ENCODE results near the gene HBD.

Gene HBD

GRCh38 chr11:5243816-5244180 is 9.5 kb upstream of the HBD start:
- DNase-seq (ENCODE audit: insufficient read length, low spot score) = no peak
- no peak for FAIRE-seq
- TF ChIP-seq TAF1 (IDR thresholded peaks at IDR 0.05; ENCODE audit: low read depth, low read length) (no peak), POLR2AphosphoS5 (IDR thresholded peaks at IDR 0.05; ENCODE audit: low read depth, low read length) (no peak), POLR2A (IDR thresholded peaks at IDR 0.05; ENCODE audit: low read depth, low read length) (no peak), POU2F2 (IDR thresholded peaks at IDR 0.05; ENCODE audit: low read depth, low read length) (no peak), PAX5 (IDR thresholded peaks at IDR 0.05; ENCODE audit: insufficient read depth, low read length, severe bottlenecking) (no peak), SPI1 (IDR thresholded peaks at IDR 0.05; ENCODE audit: low read depth, low read length) (no peak)

GRCh38 chr11:5242933-5243815 is 8.9 kb upstream of the HBD start:
- TF ChIP-seq POU2F2 (IDR thresholded peaks at IDR 0.05; ENCODE audit: low read depth, low read length) (no peak), POLR2A (IDR thresholded peaks at IDR 0.05; ENCODE audit: low read depth, low read length) (no peak), SPI1 (IDR thresholded peaks at IDR 0.05; ENCODE audit: low read depth, low read length) (no peak), TAF1 (IDR thresholded peaks at IDR 0.05; ENCODE audit: low read depth, low read length) (no peak)
- DNase-seq (ENCODE audit: insufficient read length, low spot score) (no peak), FAIRE-seq (no peak)

DNA sequence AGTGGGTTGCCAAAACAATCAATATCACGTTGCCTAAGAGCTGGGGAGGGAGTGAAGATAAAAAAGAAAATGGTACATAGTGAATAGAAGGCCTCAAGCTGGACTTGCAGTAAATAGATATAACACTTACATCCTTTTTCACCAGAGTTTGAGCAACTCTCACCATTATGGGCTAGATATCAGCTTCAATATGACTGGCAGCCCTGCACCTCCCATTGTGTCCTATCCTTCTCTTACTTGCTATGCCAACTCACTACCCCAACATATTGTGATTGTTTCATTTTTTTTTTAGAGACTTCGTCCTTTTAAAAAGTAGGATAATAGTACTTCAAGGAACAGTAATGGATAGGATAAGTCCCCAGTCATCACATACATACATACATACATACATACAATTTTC is 7.9 kb upstream of the HBD start:
- TF ChIP-seq TAF1 (IDR thresholded peaks at IDR 0.05; ENCODE audit: low read depth, low read length) (no peak), POU2F2 (IDR thresholded peaks at IDR 0.05; ENCODE audit: low read depth, low read length) (no peak), PAX5 (IDR thresholded peaks at IDR 0.05; ENCODE audit: insufficient read depth, low read length, severe bottlenecking) (no peak), POLR2A (IDR thresholded peaks at IDR 0.05; ENCODE audit: low read depth, low read length) (no peak), POLR2AphosphoS5 (IDR thresholded peaks at IDR 0.05; ENCODE audit: low read depth, low read length) (no peak), SPI1 (IDR thresholded peaks at IDR 0.05; ENCODE audit: low read depth, low read length) (no peak)

DNA sequence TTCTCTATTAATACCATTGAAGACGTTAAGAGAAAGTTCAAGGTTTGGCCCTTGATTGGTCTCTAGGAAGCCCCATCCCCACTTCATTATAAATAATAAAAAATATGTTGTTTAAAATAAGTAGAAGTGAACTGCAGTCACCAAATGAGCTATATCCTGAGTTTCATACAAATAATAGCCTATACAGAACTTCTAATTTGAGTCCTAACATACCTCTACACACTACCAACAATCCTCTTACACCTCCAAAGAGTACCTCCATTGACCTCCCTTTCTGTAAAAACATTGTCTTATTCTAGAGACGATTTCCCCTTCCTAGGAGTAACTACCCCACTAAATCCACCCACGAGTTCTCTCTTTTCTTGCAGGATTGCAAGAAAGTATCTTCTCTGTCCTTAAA is 7.2 kb upstream of the HBD start:
- DNase-seq (ENCODE audit: insufficient read length, low spot score) (no peak), FAIRE-seq (no peak)
- TF ChIP-seq POLR2A (IDR thresholded peaks at IDR 0.05; ENCODE audit: low read depth, low read length) (no peak), POU2F2 (IDR thresholded peaks at IDR 0.05; ENCODE audit: low read depth, low read length) (no peak), PAX5 (IDR thresholded peaks at IDR 0.05; ENCODE audit: insufficient read depth, low read length, severe bottlenecking) (no peak), TAF1 (IDR thresholded peaks at IDR 0.05; ENCODE audit: low read depth, low read length) (no peak), POLR2AphosphoS5 (IDR thresholded peaks at IDR 0.05; ENCODE audit: low read depth, low read length) (no peak), SPI1 (IDR thresholded peaks at IDR 0.05; ENCODE audit: low read depth, low read length) (no peak)

More for the DNA sequence above, 7.9 kb upstream of the HBD start:
- no peak for DNase-seq (ENCODE audit: insufficient read length, low spot score)
- no peak for FAIRE-seq

DNA sequence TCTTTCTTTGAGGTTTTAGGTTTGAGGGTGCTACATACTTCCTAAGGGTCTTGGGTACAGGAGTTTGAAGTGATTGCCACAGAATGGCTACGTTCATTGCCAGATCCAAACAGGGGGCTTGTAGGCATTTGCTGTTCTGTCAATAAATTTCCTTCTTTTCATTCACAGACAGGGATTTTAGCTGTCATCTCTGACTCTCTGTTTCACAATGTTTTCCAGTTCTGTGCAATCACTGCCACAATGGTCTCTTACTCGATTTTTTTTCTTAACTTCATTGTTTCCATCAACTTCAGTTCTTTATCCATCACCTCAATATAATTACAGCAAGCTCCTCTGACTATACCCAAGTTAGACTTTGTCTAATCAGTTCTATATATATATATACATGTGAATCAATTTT is 6.2 kb upstream of the HBD start:
- no peak for DNase-seq (ENCODE audit: insufficient read length, low spot score)
- no peak for FAIRE-seq
- no peak for TF ChIP-seq POLR2AphosphoS5 (IDR thresholded peaks at IDR 0.05; ENCODE audit: low read depth, low read length)
- no peak for TF ChIP-seq POU2F2 (IDR thresholded peaks at IDR 0.05; ENCODE audit: low read depth, low read length)
- TF ChIP-seq SPI1 (IDR thresholded peaks at IDR 0.05; ENCODE audit: low read depth, low read length) = no peak
- TF ChIP-seq PAX5 (IDR thresholded peaks at IDR 0.05; ENCODE audit: insufficient read depth, low read length, severe bottlenecking) = no peak
- no peak for TF ChIP-seq POLR2A (IDR thresholded peaks at IDR 0.05; ENCODE audit: low read depth, low read length)
- TF ChIP-seq TAF1 (IDR thresholded peaks at IDR 0.05; ENCODE audit: low read depth, low read length) = no peak

GRCh38 chr11:5240056-5240455 is 5.8 kb upstream of the HBD start:
- TF ChIP-seq SPI1 (IDR thresholded peaks at IDR 0.05; ENCODE audit: low read depth, low read length) (no peak), TAF1 (IDR thresholded peaks at IDR 0.05; ENCODE audit: low read depth, low read length) (no peak), POU2F2 (IDR thresholded peaks at IDR 0.05; ENCODE audit: low read depth, low read length) (no peak), POLR2AphosphoS5 (IDR thresholded peaks at IDR 0.05; ENCODE audit: low read depth, low read length) (no peak), POLR2A (IDR thresholded peaks at IDR 0.05; ENCODE audit: low read depth, low read length) (no peak), PAX5 (IDR thresholded peaks at IDR 0.05; ENCODE audit: insufficient read depth, low read length, severe bottlenecking) (no peak)

DNA sequence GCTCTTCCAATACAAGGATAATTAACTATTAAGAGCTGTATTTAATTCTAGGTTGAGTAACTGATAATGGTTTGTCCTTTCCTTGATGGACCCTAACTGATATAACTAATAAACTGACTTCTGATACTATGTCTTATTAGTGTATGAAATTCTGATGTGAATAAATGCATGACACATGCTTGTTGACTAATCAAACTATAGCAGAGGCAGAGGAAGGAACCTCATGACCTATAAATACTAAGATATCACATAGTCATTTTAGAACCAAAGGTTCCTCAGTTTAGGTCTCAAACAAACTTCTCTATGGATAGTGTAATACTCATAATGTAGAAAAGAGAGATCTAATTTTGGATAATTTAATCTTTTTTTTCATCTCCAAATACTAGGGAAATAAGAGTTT is 4.8 kb upstream of the HBD start:
- DNase-seq (ENCODE audit: insufficient read length, low spot score) = no peak
- no peak for FAIRE-seq
- TF ChIP-seq POLR2A (IDR thresholded peaks at IDR 0.05; ENCODE audit: low read depth, low read length) (no peak), POLR2AphosphoS5 (IDR thresholded peaks at IDR 0.05; ENCODE audit: low read depth, low read length) (no peak), POU2F2 (IDR thresholded peaks at IDR 0.05; ENCODE audit: low read depth, low read length) (no peak), PAX5 (IDR thresholded peaks at IDR 0.05; ENCODE audit: insufficient read depth, low read length, severe bottlenecking) (no peak), TAF1 (IDR thresholded peaks at IDR 0.05; ENCODE audit: low read depth, low read length) (no peak), SPI1 (IDR thresholded peaks at IDR 0.05; ENCODE audit: low read depth, low read length) (no peak)

More at GRCh38 chr11:5240056-5240455, 5.8 kb upstream of the HBD start:
- no peak for DNase-seq (ENCODE audit: insufficient read length, low spot score)
- no peak for FAIRE-seq

DNA sequence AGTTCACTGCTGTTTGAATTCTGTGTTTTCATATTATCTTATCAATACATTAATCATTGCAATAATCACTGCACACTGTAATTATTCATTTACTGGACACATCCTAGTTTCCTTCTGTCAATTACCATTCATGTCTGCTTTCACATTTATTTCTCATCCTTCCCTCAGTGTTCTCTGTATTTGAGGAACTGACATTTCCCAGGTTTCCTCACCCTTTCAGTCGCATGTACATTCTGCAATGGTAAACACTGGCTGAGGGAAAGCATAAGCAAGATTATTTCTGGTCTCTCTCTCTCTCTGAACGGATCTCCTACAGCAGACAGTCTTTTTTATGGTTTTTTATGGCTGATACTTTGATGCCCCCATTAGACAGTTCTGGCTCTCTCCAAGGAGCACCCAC is 4.2 kb upstream of the HBD start:
- DNase-seq (ENCODE audit: insufficient read length, low spot score) (no peak), FAIRE-seq (no peak)
- no peak for TF ChIP-seq SPI1 (IDR thresholded peaks at IDR 0.05; ENCODE audit: low read depth, low read length)
- no peak for TF ChIP-seq TAF1 (IDR thresholded peaks at IDR 0.05; ENCODE audit: low read depth, low read length)
- TF ChIP-seq PAX5 (IDR thresholded peaks at IDR 0.05; ENCODE audit: insufficient read depth, low read length, severe bottlenecking) = no peak
- no peak for TF ChIP-seq POLR2AphosphoS5 (IDR thresholded peaks at IDR 0.05; ENCODE audit: low read depth, low read length)
- no peak for TF ChIP-seq POU2F2 (IDR thresholded peaks at IDR 0.05; ENCODE audit: low read depth, low read length)
- TF ChIP-seq POLR2A (IDR thresholded peaks at IDR 0.05; ENCODE audit: low read depth, low read length) = no peak

DNA sequence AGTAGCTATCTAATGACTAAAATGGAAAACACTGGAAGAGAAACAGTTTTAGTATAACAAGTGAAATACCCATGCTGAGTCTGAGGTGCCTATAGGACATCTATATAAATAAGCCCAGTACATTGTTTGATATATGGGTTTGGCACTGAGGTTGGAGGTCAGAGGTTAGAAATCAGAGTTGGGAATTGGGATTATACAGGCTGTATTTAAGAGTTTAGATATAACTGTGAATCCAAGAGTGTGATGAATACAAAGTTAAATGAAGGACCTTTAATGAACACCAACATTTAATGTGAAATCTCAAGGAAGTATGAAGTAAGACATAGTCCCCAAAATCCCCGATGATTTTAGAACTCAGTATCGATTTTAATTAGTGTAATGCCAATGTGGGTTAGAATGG is 3.1 kb upstream of the HBD start:
- FAIRE-seq (no peak), DNase-seq (ENCODE audit: insufficient read length, low spot score) (no peak)
- TF ChIP-seq SPI1 (IDR thresholded peaks at IDR 0.05; ENCODE audit: low read depth, low read length) = no peak
- TF ChIP-seq TAF1 (IDR thresholded peaks at IDR 0.05; ENCODE audit: low read depth, low read length) = no peak
- TF ChIP-seq PAX5 (IDR thresholded peaks at IDR 0.05; ENCODE audit: insufficient read depth, low read length, severe bottlenecking) = no peak
- TF ChIP-seq POLR2AphosphoS5 (IDR thresholded peaks at IDR 0.05; ENCODE audit: low read depth, low read length) = no peak
- no peak for TF ChIP-seq POU2F2 (IDR thresholded peaks at IDR 0.05; ENCODE audit: low read depth, low read length)
- TF ChIP-seq POLR2A (IDR thresholded peaks at IDR 0.05; ENCODE audit: low read depth, low read length) = no peak

Measured in GM12891 (cell line).